K562 (cell line): ENCODE data around the gene SKAP1. TPM values are rescaled to one million over a fixed set of nuclear protein-coding genes. Genes with fewer than 3 reads are reported as not detected.
A peak's percentile ranks its signal among the peaks of the same experiment; 100 is the strongest.

Experiments used
- CBFA2T3 ChIP-seq: fragments of 450-650 bp; IDR thresholded peaks from 2 replicates; pipeline ENCODE4 v1.6.1; 2017
- CBX5 ChIP-seq: IDR thresholded peaks from 2 replicates; pipeline ENCODE4 v1.6.1; 2014; ENCODE audit warnings: low read depth, borderline replicate concordance
- FOXA3 ChIP-seq, 2 experiments: fragments of 450-650 bp in 1 of 2; sonication (generic) in 1 of 2; formaldehyde crosslinking; IDR thresholded peaks in 1 of 2; conservative IDR thresholded peaks in 1 of 2; 2 replicates each; pipeline versions ENCODE4 v1.4.0 to v1.8.0; 2020 to 2022; ENCODE audit warnings: mild to moderate bottlenecking in 2 of 2, missing genetic modification reagents in 1 of 2
- FOXJ2 ChIP-seq: fragments of 200-800 bp; sonication (Bioruptor generic); IDR thresholded peaks from 2 replicates; pipeline ENCODE4 v1.6.1; 2016; ENCODE audit warnings: missing genetic modification characterization, missing compliant biosample characterization
- NCOA6 ChIP-seq: fragments of 450-650 bp; IDR thresholded peaks from 2 replicates; pipeline ENCODE4 v1.6.1; 2017; ENCODE audit warnings: mild to moderate bottlenecking
- NCOR1 ChIP-seq: fragments of 450-650 bp; IDR thresholded peaks from 2 replicates; pipeline ENCODE4 v1.6.1; 2016; ENCODE audit warnings: mild to moderate bottlenecking, moderate library complexity
- NUFIP1 ChIP-seq: fragments of 450-650 bp; IDR thresholded peaks from 2 replicates; pipeline ENCODE4 v1.6.1; 2018; ENCODE audit not compliant: partially characterized antibody
- SOX6 ChIP-seq: fragments of 450-650 bp; IDR thresholded peaks from 2 replicates; pipeline ENCODE4 v1.6.1; 2014; ENCODE audit warnings: mild to moderate bottlenecking
- ZNF232 ChIP-seq: sonication (generic); formaldehyde crosslinking; IDR thresholded peaks from 2 replicates; pipeline ENCODE4 v1.8.0; 2022; ENCODE audit warnings: mild to moderate bottlenecking, missing genetic modification reagents
- ZNF354B ChIP-seq: fragments of 250-450 bp; sonication (Bioruptor Pico); IDR thresholded peaks from 2 replicates; pipeline ENCODE4 v1.4.0; 2020
- ZNF589 ChIP-seq: fragments of 200-800 bp; sonication (Bioruptor generic); IDR thresholded peaks from 2 replicates; pipeline ENCODE4 v1.6.1; 2016; ENCODE audit warnings: low read depth, missing genetic modification characterization, missing compliant biosample characterization
- polyA plus RNA-seq, 8 experiments: library from polyadenylated mRNA; depleted of rRNA in 4 of 8; stranded (reverse) in 5 of 8; unstranded in 3 of 8; fragments of >200 nt; fragmentation: Nextera tagmentation in 2 of 8; fragmentation: Illumina TruSeq in 1 of 8; extraction: Ambion mirVana in 2 of 8; extraction: Trizol in 1 of 8; gene quantifications; 2 replicates each; pipeline versions ENCODE4 v1.2.1 to v1.2.3, GENCODE V29; 2011 to 2014; ENCODE audit warnings: inconsistent platforms in 1 of 8, missing spikeins in 1 of 8
- total RNA-seq, 7 experiments: library from RNA; depleted of rRNA in 6 of 7; stranded (reverse); fragments of >200 nt in 6 of 7; fragmentation: Illumina TruSeq in 2 of 7; extraction: Trizol in 2 of 7; gene quantifications; 2 replicates each; pipeline versions ENCODE4 v1.2.1 to v1.2.3, GENCODE V29; 2011 to 2021; ENCODE audit warnings: low replicate concordance in 1 of 7
- TF ChIP-seq, protein P1 (sequence below): sonication (generic); formaldehyde crosslinking; IDR thresholded peaks from 2 replicates; pipeline ENCODE4 v1.8.0; 2022; ENCODE audit warnings: mild to moderate bottlenecking, missing genetic modification reagents
- TF ChIP-seq, protein P2 (sequence below): IDR thresholded peaks from 2 replicates; pipeline ENCODE4 v1.6.1; 2011; ENCODE audit not compliant: insufficient read length; ENCODE audit errors: extremely low read depth
- TF ChIP-seq, protein P3 (sequence below), 2 experiments: fragments of 450-650 bp; IDR thresholded peaks; 2 replicates each; pipeline ENCODE4 v1.6.1; 2016
- TF ChIP-seq, protein P4 (sequence below), 3 experiments: IDR thresholded peaks in 2 of 3; conservative IDR thresholded peaks in 1 of 3; 2 replicates each; pipeline ENCODE4 v1.5.1; 2011 to 2012; ENCODE audit warnings: low read length in 3 of 3, mild to moderate bottlenecking in 3 of 3, control low read depth in 2 of 3, improper control_type of control experiment in 1 of 3, inconsistent platforms in 1 of 3, low read depth in 1 of 3, mixed read lengths in 1 of 3, moderate library complexity in 1 of 3; ENCODE audit not compliant: insufficient read depth in 2 of 3
- TF ChIP-seq, protein P5 (sequence below): fragments of 450-650 bp; conservative IDR thresholded peaks from 2 replicates; pipeline ENCODE4 v1.6.1; 2016; ENCODE audit warnings: missing genetic modification characterization, low read depth, mild to moderate bottlenecking, missing compliant biosample characterization, moderate library complexity

SKAP1 gene
- total and polyA plus RNA-seq, 9 of the 15 experiments (the other 6 are each of a cell fraction or from before 2014, with no cell fraction given), result 0.06 to 0.80 (median 0.10) TPM; not detected in 4

DNA sequence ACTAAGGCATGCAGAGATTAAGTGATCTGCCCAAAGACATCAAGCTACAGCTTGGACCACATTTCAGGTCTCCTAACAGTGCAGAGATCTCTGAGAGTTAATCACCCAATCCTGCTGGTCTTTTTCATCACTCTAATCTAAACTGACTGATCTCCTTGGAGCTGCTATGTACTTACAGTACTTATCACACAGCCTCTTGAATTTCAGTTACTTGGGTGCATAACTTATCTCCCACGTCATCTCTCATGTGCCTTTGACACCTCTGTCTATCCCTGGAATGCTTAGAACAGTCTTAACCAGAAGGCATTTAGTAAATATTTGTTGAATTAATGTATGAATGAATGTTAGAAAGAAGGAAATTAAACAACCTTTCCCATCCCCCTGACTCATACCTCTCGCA is 183.4 kb downstream of the SKAP1 start (continued):
- TF ChIP-seq, protein P1, sequence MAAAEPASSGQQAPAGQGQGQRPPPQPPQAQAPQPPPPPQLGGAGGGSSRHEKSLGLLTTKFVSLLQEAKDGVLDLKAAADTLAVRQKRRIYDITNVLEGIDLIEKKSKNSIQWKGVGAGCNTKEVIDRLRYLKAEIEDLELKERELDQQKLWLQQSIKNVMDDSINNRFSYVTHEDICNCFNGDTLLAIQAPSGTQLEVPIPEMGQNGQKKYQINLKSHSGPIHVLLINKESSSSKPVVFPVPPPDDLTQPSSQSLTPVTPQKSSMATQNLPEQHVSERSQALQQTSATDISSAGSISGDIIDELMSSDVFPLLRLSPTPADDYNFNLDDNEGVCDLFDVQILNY (CRISPR knock-in tag), result no peak
- no peak for TF ChIP-seq ZNF354B (CRISPR knock-in tag)
- no peak for TF ChIP-seq FOXJ2 (tag)
- peak; percentile 41; the same call in 1 of the 2 replicates for TF ChIP-seq SOX6
- no peak for TF ChIP-seq CBX5
- TF ChIP-seq, protein P2, sequence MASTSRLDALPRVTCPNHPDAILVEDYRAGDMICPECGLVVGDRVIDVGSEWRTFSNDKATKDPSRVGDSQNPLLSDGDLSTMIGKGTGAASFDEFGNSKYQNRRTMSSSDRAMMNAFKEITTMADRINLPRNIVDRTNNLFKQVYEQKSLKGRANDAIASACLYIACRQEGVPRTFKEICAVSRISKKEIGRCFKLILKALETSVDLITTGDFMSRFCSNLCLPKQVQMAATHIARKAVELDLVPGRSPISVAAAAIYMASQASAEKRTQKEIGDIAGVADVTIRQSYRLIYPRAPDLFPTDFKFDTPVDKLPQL, result no peak
- TF ChIP-seq NCOA6, result no peak
- no peak for TF ChIP-seq ZNF232 (CRISPR knock-in tag)
- no peak for TF ChIP-seq FOXA3 (CRISPR knock-in tag; conservative IDR thresholded peaks at IDR 0.05 in 1 of 2, IDR thresholded peaks at IDR 0.05 in 1 of 2)
- TF ChIP-seq, protein P3, sequence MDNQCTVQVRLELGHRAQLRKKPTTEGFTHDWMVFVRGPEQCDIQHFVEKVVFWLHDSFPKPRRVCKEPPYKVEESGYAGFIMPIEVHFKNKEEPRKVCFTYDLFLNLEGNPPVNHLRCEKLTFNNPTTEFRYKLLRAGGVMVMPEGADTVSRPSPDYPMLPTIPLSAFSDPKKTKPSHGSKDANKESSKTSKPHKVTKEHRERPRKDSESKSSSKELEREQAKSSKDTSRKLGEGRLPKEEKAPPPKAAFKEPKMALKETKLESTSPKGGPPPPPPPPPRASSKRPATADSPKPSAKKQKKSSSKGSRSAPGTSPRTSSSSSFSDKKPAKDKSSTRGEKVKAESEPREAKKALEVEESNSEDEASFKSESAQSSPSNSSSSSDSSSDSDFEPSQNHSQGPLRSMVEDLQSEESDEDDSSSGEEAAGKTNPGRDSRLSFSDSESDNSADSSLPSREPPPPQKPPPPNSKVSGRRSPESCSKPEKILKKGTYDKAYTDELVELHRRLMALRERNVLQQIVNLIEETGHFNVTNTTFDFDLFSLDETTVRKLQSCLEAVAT (IDR thresholded peaks at IDR 0.05), result no peak
- TF ChIP-seq, protein P4, sequence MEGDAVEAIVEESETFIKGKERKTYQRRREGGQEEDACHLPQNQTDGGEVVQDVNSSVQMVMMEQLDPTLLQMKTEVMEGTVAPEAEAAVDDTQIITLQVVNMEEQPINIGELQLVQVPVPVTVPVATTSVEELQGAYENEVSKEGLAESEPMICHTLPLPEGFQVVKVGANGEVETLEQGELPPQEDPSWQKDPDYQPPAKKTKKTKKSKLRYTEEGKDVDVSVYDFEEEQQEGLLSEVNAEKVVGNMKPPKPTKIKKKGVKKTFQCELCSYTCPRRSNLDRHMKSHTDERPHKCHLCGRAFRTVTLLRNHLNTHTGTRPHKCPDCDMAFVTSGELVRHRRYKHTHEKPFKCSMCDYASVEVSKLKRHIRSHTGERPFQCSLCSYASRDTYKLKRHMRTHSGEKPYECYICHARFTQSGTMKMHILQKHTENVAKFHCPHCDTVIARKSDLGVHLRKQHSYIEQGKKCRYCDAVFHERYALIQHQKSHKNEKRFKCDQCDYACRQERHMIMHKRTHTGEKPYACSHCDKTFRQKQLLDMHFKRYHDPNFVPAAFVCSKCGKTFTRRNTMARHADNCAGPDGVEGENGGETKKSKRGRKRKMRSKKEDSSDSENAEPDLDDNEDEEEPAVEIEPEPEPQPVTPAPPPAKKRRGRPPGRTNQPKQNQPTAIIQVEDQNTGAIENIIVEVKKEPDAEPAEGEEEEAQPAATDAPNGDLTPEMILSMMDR (IDR thresholded peaks at IDR 0.05 in 2 of 3, conservative IDR thresholded peaks at IDR 0.05 in 1 of 3; ENCODE audit: insufficient read depth in 2 of 3, low read depth in 1 of 3, low read length in 3 of 3), result no peak
- TF ChIP-seq NCOR1, result no peak
- TF ChIP-seq ZNF589 (CRISPR knock-in tag), result no peak
- TF ChIP-seq, protein P5, sequence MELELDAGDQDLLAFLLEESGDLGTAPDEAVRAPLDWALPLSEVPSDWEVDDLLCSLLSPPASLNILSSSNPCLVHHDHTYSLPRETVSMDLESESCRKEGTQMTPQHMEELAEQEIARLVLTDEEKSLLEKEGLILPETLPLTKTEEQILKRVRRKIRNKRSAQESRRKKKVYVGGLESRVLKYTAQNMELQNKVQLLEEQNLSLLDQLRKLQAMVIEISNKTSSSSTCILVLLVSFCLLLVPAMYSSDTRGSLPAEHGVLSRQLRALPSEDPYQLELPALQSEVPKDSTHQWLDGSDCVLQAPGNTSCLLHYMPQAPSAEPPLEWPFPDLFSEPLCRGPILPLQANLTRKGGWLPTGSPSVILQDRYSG (tag), result no peak
- TF ChIP-seq CBFA2T3, result 0 out of 2 replicates have a peak, but pooled peaks have one; percentile 14
- no peak for TF ChIP-seq NUFIP1
